HG03457 (cell line): ENCODE data around the gene GPC3.

ENCODE experiments used
- ATAC-seq: cut with Tn5 transposase; IDR thresholded peaks from one replicate; pipeline ENCODE4 v1.9.1; 2021; ENCODE audit warnings: moderate number of reproducible peaks; ENCODE audit not compliant: unreplicated experiment

The GPC3 gene

DNA sequence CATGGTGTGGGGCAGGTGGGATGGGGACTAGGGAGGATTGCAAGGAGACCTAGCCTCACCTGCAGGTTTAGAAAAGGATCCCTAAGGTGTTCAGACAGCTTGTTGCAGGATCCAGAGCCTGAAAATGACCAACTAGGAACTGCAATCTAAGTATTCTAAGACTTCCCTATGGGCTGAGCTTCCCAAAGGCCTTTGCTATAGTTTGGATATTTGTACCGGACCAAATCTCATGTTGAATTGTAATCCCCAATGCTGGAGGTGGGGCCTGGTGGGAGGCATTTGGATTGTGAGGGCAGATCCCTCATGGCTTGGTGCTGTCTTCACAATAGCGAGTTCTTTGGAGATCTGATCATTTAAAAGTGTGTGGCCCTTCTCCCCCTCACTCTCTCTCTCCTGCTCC, 52.1 kb downstream of the GPC3 start:
- no peak for ATAC-seq

DNA sequence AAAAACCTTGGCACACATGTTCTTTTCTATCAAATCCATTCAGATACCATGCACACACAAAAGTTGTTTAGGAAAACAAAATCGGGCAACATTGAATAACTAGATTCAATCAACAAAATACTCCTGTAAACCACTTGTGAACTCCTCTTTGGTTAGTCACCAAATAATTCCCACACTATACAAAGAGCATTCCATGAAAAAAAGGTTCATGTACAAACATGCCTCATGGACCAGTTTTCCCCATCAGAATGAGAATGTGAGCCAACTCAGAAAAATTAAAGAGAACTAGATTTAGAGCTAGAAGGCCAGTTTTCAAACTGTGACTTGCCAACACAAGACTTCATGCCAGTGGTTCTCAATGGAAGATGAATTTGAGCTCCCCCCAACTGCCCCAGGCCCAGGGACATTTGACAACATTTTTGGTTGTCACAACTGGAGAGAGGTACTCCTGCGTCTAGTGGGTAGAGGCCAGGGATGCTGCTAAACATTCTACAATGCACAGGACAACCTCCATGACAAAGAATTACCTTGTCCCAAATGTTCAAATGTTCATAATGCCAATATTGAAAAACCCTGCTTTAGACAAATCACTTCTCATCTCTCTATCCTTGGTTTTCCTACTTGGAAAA, 55.4 kb downstream of the GPC3 start:
- ATAC-seq: no peak

DNA sequence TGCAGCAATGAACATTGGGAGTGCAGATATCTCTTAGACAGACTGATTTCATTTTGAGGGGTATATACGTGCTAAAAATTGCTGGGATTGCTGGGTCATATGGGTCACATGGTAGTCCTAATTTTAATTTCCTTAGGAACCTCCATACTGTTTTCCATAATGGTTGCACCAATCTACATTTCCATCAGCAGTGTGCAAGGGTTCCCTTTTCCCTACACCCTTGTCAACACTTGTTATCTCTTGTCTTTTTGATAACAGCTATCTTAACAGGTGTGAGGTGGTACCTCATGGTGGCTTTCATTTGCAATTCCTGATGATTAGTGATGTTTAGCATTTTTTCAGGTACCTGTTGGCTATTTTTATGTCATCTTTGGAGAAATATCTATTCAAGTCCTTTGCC, 57.0 kb downstream of the GPC3 start:
- ATAC-seq: no peak

DNA sequence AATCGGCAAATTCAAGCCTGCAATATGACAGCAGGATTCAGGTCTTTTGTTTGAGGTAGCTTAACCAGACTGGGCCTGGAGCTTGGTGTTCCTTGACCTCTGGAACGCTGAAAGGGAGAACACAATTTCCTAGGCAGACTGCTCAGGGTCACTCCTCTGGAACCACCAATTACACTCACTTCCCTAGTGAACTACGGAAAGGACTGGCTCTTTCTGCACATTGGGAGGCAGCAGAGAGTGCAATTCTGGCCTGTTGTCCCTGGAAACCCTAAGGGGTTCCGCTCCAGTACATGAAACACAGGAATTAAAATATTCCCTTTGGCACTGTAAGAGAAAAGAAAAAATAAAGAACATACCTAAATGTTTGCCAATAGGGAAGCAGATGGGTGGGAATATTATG, 58.6 kb downstream of the GPC3 start:
- ATAC-seq: no peak

DNA sequence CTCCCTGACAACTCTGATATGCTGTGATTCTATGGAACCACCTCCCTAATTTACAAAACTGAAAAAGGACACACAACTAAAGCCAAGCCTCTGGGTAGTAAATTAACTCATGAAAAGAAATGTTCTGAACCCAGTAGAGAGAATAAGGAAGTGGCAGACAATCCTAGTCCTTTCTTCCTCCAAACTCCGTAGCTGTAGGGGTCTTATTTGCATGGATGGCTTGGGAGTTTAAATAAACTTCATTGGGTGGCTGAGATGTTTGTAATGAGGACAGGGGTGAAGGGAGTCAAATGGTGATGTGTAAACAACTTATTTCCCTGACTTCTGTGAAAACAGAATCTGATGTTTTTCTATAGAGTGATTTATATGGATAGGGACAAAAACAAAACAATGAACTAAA, 59.3 kb downstream of the GPC3 start:
- no peak for ATAC-seq

DNA sequence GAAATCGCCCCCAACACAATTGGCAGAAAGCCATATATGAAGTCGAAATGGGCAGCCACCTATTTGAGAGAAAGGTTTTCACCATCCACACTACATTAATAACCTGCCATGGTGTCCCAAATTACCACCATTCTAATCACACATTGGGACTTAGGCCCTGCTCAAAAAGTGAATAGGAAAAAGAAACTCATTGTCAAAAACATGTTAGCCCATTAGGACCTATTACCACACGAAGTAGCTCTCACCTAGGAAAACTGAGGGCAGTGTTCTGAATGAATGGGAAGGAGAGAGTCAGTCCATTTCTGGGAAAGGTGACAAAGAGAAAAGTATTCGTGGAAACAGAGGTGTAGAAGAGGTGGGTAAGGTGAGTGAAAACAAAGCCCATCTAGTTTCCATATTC, 60.8 kb downstream of the GPC3 start:
- ATAC-seq: no peak

DNA sequence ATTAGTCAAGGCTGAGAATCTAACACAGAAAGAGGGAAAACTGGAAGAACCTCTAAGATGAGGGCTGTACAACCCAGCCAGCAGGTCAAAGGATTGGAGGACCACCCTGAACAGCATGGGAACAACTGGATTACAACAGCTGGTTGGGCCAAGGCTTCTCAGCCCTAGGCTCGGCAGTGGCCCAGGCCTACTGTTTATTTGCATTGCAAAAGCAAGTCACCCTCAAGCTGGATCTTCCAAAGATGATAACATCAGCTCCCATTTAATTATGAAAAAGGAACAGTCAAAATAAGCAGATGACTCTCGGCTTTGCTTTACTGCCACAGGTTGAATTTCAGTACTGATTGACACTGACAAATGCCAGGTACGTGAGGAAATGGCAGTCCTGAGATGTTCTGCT, 61.8 kb downstream of the GPC3 start:
- ATAC-seq: no peak

DNA sequence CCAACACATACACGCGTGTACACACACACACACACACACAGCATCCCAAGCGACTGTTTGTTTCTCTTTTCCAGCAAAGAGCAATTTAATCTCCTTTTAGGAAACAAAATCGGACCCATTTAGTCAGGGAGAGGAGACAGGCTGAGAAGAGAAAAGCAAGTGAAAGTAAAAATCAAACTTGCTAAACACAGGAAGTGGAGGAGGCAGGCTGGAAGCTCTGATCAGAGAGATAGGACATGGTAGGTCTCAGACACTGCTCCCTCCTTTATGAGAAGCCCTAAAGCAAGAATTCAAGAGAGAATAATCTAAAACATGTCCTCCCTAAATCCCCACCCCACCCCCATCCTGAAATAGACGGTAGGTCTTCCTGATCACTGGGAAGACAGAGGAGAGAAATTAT, 62.3 kb downstream of the GPC3 start:
- no peak for ATAC-seq

DNA sequence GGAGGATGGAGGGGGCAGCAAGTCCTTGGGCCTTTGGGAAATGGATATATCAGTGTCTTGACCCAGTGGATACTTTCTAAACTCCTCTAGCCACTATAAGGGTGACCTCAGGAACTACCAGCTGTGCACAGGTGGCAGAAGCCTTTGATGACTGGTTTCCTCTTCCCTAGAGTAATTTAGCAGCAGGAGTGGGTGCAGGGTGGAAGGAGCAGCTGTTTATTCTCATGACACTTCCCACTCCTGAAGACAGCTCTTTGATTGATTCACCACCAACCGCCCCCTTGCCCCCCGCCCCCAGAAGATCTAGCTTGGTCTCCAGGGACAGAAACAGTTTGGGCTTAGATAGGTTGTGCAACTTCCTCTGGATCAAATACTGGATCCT, 63.0 kb downstream of the GPC3 start:
- ATAC-seq: no peak

DNA sequence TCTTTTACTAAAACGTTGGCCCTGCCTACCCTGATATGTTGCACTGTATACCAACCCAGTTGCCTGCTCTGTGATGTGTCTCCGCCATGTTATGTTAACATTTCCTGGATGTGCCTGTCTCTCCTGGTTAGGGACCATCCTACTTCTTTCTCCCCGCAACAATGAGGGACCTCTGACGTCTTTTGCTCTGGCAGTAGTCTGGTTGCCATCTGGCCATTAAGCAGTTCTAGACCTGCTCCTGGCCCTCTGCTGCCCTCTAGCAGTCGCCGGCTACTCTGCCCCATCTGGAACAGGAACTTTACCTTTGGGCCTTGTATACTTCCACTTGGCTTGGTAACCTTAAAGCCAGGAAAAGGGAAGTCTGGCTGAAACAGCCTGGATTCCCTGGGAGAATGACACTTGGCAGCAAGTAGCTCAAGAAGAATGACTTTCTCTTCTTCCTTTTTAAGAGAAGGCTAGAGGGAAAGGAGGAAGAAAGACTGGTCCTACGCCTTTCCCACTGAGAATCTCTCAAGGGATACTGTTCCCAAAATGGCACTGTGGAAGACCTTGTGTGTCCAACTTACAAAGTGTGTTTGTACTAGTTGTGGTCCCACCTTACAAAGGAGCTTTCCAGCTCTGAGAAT, 63.5 kb downstream of the GPC3 start:
- no peak for ATAC-seq

DNA sequence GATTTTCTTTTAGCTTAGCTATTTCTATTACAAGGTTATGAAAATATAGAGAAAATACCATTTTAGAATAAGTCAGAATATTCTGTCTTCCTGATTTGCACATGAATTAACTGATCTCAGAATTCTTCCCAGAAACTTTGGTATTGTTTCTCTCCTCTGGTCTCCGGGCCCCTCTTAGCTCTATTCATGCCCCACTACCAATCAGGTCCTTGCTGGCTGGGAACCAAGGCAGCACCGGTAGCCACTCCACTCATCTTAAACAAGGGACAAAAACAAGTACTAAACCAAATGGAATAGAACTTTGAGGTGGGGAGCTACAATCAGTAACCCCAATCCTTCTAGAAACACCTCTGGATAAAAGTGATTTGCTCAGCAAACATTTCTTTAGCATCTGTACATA, 64.3 kb downstream of the GPC3 start:
- ATAC-seq: no peak

DNA sequence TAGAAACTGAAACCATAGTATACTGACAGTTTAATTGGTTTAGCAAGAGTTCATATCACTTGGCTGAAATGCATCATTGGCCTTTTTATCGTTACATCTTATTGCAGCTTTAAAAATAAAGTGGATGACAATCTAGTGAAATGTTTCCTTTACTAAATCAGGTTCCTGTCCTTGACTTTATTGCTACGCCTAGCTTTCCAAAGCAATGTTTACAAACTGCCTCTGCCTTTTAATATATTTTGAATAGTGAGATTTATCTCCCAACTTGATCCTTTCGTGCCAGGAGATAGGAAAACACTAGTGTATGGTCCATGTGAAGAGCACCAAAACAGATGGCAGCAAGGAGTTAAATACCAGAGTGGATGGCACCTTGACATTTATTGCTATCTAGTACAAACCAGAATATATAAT, 67.0 kb downstream of the GPC3 start:
- ATAC-seq: no peak

DNA sequence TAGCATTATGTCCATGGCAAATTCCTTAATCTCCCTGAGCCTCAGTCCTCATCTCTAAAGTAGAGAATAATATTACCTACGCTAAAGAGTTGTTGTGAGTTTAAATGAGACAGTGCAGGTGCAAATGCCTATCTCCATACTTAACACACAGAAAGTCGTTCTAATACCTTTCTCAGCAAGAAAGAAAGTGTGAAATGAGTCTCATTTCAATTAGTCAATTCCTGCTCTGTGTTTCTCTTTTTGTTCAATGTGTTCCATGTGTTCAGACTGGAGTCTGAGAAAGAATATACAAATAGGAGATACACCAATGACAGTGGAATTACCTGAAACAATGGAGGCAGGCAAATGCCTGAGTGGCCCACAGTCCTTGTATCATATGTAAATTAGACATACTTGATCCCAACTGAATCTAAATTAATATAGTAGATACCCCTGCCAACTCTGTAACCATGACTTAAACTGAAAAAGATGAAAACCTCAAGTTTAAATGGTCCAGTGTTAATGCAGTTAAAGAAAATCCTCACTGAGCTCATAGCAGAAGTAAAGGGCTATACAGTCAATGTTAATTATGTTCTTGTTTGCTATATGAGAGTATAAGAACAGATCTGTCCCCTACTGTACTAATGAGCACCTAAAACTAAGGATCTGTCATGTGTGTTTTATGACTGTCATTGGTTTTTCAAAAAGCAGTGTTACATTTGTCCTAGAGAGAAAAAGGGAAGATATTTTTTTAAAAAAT, 68.2 kb downstream of the GPC3 start:
- ATAC-seq: no peak

DNA sequence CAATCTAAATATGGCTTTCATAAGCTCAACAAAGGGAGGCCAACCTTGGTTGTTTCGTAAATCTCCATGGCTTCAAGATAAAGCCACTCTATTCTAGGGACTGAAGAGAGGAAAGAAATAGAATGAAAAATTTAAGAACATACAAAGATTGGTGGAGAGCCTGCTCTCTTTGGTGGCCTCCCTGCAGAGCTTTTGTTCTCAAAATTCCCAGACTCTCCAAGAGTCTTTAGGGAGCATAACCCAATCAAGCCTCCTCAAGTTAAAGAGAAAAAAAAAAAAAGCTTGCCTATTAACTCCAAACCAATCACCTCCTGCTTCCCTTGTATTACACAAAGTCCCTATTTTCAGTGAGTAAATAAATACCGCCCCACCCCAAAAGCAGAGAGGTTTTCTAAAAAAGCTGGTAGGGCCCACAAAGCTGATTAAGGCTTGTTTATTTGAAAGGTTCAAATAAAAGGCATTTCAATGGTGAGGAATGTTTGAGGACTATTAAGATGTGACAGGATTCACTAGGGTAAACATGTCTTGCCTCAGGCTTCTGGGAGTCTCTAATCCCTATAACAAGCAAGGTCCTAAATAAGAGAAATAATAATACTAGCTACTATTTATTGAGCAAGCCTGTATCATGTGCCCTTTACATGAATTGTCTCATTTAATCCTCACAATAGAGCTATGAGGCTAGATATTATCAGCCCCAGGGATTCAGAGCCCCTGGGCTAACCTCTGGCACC, 71.6 kb downstream of the GPC3 start:
- no peak for ATAC-seq

DNA sequence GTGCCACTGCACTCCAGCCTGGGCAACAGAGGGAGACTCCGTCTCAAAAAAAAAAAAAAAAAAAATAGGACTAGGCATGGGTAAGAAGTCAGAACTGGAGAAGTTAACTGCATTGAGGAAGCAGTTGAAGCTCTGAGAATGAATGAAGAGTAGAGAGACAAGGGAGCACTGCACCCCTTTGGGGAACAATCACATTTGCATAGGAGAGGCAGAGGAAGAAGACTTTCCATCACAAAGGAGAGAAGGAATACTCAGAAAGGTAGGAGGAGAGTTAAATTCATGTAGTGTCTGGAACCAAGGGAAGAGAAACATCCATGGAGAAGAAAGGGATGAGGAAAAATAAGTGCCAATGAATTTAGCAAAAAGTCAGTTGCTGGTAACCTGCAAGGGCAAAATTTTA, 72.4 kb downstream of the GPC3 start:
- ATAC-seq: no peak

DNA sequence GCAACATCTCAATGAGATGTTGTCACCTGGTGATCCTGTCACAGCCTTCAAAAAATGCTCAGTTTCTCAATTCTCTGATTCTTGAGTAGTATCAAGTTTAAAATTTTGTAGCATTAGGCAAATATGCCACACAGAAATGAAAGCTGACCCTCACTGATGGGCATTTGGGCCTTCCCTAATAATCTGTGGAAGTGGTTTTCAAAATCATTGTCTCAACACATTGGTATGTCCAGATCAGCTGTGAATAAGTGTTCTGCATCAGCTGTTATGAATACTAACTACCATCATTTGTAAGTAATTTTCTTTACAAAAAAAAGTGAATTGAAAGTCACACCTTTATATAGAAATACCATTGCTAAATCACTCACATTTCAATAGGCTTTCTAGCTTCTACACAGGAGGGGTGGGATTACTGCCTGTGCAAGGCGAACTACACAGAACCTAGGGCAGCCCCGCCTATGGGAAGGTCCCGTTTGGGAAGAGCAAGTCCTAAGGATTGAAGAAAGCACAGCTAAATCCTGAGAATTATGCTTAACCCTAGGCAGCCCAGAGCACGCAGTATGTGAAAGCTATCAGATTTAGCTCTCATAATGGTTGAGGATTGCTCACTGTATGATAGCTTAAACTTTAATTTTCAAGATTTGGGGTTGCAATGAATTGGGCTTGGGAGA, 73.4 kb downstream of the GPC3 start:
- ATAC-seq: no peak

DNA sequence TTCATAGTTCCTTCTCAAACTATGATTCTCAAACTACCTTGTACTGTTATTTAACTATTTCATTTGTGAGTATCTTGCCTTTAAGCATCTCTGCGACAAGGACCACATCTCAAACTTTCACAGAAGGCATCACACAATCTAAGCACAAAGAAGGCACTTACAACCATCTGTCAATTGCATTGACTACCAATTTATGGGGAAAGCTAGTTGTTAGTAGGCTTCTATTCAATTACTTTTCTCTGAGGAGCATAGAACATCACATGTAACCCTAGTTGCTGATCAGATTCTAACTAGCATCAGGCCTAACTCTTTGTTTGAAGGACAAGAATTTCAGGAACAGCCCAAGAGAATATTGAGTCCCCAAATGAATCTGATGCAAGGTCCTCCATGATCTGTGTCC, 74.9 kb downstream of the GPC3 start:
- no peak for ATAC-seq

DNA sequence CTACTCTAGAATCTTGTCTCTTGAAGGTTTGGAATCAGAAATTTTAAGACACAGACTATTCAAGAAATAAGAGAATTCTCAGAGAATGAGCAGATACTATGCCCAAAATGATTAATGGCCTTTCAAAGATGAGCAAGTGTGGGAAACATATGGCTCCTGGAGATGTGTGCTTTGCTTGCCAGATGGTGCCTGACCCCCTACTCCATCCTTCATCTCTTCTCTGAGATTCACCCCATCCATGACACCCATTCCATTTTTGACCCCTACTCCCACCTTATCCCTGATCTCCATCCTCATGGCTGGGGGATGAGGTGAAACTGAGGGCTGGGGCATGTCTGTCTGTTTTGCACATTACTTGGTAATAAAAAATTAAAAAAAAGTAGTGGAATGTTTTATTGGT, 75.5 kb downstream of the GPC3 start:
- no peak for ATAC-seq

DNA sequence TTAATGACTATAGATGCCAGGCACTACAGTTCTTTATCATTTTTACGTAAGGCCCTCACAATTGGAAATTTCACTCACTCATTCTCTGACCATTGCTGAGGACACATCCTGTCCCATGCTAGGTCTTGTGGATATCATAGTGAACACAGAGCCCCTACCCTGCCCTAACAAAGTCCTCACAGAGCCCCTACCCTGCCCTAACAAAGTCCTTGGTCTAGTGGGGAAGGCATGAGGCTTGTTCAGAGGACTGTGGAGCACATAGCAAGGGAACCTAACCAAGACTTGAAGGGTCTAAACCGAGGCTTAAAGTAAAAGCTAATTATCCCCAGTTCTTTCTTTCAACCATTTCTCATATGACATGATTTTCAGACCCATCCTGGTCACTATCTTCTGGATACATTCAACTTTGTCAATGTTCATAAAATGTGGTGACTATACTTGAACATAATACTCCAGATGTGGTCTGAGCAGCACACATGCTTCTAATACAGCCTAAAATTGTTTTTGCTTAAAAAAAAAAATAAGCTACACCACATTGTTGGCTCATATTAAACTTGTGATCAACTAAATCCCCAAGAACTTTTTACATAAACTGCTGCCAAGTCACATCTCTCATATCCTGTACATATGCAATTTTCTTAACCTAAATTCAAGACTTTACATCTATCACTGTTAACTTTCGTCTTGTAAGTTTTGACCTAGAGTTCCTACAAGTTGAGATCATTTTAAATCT, 77.0 kb downstream of the GPC3 start:
- ATAC-seq: no peak

DNA sequence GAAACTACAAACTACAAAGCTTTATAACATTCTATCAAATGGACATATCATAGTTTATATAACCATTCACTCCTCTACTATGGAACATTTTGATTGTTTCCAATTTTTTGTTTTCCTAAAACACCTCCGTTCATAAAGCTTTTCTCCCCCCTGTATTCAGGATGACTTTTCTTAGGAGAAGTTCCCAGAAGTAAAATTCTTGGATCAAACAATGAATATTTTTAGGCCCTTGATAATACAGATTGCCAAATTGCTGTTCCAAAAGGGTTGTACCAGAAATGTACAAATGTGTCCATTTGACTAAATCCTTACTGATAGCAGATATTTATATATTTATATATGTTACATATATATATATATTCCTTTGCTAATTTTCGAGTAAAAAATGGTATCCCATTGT, 77.8 kb downstream of the GPC3 start:
- no peak for ATAC-seq

DNA sequence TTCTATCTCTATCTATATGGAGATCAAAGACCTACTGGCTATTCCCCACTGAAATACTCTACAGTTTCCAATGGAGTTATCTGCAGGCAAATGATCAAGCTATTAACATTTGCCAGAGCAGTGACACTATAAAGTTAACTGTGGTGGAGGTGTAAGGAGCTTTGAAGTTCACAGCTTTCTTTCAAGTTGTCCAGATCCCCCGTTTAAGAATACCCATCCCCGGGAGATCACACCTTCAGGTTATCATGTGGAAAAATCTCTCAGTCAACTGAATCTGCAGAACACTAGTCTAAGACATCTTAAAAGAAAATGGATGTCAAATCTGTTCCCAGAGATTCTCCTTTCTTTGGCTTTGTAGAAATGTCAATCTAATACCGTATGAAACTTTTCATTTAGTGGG, 80.1 kb downstream of the GPC3 start:
- no peak for ATAC-seq
